Measurements from ENCODE around the gene PDE7B. TPM values are rescaled to one million over a fixed set of nuclear protein-coding genes. Genes with fewer than 3 reads are reported as not detected.

Gene PDE7B
- total RNA-seq, 1 donor from 2014 or later = 0.05 TPM

DNA sequence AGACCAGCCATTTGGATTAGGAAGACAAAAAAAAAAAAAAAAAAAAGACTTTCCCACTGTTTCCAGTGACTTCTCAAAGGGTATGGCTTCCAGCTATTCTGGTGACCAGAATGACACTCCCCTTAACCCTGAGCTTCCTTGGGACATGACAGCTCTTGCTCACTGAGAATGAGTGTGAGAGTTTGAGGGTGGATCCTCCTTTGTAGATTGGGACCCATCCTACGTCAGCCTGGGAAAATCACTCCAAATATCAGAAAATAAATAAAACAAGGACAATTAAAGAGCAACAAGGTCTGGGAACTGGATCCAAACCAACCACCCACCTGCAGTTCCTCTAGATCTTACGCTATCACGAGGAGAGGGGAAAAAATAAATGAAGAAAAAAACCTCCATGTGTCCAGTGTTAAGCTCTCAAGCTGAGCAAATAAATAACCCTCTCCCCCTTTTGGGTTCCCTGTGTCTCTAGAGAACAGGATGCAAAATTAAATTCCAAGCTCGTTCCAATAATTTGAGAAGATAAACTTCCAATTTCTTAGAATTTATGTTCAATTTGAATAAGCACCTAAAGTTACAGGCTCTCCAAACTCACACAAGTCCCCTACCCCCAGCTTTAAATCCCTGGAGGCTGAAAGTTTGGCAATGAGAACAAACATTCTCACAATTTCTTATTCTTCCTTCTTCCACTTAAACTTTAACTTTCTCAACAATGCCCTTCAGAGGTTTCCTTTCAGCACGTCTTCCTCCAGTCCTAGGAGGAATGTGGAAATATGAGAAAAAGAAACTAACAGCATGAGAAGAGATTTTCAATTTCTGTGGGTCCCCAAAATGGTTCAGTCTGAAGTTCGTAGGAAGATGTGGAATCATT is 228.4 kb downstream of the PDE7B start:
- TF ChIP-seq, protein P1, sequence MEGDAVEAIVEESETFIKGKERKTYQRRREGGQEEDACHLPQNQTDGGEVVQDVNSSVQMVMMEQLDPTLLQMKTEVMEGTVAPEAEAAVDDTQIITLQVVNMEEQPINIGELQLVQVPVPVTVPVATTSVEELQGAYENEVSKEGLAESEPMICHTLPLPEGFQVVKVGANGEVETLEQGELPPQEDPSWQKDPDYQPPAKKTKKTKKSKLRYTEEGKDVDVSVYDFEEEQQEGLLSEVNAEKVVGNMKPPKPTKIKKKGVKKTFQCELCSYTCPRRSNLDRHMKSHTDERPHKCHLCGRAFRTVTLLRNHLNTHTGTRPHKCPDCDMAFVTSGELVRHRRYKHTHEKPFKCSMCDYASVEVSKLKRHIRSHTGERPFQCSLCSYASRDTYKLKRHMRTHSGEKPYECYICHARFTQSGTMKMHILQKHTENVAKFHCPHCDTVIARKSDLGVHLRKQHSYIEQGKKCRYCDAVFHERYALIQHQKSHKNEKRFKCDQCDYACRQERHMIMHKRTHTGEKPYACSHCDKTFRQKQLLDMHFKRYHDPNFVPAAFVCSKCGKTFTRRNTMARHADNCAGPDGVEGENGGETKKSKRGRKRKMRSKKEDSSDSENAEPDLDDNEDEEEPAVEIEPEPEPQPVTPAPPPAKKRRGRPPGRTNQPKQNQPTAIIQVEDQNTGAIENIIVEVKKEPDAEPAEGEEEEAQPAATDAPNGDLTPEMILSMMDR (IDR thresholded peaks at IDR 0.05) = no peak
- Mint-ChIP-seq H3K27me3 (ENCODE audit: low read depth) (peaks cover 2% of the 10 kb centered on the region), H3K9me3 (ENCODE audit: low read depth) (no peaks in the 10 kb centered on the region), H3K4me3 (ENCODE audit: unreplicated experiment) (no peak overlapping the region), H3K27ac (ENCODE audit: unreplicated experiment) (no peak overlapping the region), H3K4me1 (ENCODE audit: low read depth) (no peaks in the 10 kb centered on the region), H3K36me3 (ENCODE audit: low read depth) (no peaks in the 10 kb centered on the region)
- DNase-seq (ENCODE audit: low spot score) = no peak

DNA sequence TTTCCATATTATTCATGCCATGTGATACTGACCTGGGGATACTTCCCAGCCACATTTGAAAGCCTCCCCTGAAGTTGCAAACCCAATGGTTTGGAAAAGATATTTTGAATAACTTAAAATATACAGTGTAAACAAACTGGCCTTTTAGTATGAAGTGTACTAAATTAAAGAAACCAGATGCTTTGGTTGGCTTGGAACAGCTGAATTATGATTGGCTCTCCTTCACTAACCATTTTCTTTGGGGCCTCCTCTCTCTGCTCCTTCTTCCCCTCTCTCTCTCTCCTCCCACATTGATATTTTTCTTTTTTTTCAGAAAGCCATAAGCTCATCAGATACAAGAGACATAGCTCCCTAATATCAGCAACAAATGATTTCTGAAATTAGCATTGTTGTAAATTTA is 232.0 kb downstream of the PDE7B start:
- H3K27me3 Mint-ChIP-seq (ENCODE audit: low read depth) = no peaks in the 10 kb centered on the region
- TF ChIP-seq, protein P1 (IDR thresholded peaks at IDR 0.05) = no peak
- no peaks in the 10 kb centered on the region for H3K4me1 Mint-ChIP-seq (ENCODE audit: low read depth)
- H3K36me3 Mint-ChIP-seq (ENCODE audit: low read depth) = no peaks in the 10 kb centered on the region
- H3K4me3 Mint-ChIP-seq (ENCODE audit: unreplicated experiment) = no peak overlapping the region
- no peak for DNase-seq (ENCODE audit: low spot score)
- no peak overlapping the region for H3K27ac Mint-ChIP-seq (ENCODE audit: unreplicated experiment)
- no peaks in the 10 kb centered on the region for H3K9me3 Mint-ChIP-seq (ENCODE audit: low read depth)

DNA sequence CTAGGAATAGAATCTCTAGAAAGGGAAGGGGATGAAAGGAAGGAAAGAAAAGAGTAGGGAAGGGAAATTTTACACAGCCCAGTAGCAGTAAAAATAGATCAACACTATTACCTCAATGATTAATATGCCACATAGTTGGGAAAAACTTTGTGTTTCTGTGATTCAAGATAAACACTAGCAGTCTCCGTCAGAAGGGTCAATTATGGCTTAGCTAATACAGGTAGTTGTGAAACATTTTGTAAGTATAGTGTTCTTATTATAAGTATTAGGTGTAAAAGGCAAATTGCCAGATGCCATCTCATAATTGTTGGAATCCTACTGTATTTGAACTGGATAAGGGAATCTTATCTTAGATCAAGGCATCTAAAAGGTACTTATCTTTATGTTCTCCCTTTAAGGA is 232.9 kb downstream of the PDE7B start:
- TF ChIP-seq, protein P1 (IDR thresholded peaks at IDR 0.05) = no peak
- Mint-ChIP-seq H3K27me3 (ENCODE audit: low read depth) (no peaks in the 10 kb centered on the region), H3K4me1 (ENCODE audit: low read depth) (no peaks in the 10 kb centered on the region), H3K4me3 (ENCODE audit: unreplicated experiment) (no peak overlapping the region), H3K27ac (ENCODE audit: unreplicated experiment) (no peak overlapping the region), H3K9me3 (ENCODE audit: low read depth) (no peaks in the 10 kb centered on the region), H3K36me3 (ENCODE audit: low read depth) (no peaks in the 10 kb centered on the region)
- no peak for DNase-seq (ENCODE audit: low spot score)

DNA sequence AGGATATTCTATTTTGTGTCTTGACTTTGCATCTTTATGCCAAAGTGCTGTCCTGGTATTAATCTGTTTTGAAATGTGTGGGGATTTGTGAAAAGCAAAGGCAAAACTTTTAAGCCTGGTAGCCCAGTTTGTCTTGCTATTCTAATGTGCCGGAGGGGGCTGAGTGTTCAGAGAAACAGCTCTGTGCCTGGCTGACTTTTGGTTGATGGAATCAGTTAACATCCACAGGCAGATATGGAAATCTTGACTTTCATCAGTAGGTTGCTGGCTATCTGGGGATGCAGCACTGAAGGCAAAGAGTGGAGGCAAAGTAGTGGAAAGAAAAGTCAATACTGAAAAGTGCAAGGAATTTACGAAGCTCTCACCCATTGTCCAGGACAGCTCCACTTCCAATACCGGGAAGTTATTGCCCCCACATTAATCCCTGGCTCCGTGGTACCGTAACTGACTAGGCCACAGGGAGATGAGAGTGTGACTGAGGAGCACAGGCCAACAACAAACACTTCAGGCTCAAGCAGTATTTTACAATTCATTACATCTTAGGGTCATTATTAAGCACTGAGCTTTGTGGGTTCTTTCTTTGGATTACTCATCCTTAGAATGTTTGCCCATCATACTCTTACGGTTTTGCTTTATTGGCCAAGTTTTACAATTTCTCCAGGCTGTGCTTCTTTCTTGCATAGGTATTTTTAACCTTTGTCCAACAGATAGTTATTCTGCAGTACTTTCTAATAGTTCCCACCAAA is 234.0 kb downstream of the PDE7B start:
- Mint-ChIP-seq H3K36me3 (ENCODE audit: low read depth) (no peaks in the 10 kb centered on the region), H3K4me3 (ENCODE audit: unreplicated experiment) (no peak overlapping the region), H3K4me1 (ENCODE audit: low read depth) (no peaks in the 10 kb centered on the region), H3K27ac (ENCODE audit: unreplicated experiment) (no peak overlapping the region), H3K27me3 (ENCODE audit: low read depth) (no peaks in the 10 kb centered on the region), H3K9me3 (ENCODE audit: low read depth) (no peaks in the 10 kb centered on the region)
- TF ChIP-seq, protein P1 (IDR thresholded peaks at IDR 0.05) = no peak
- no peak for DNase-seq (ENCODE audit: low spot score)

DNA sequence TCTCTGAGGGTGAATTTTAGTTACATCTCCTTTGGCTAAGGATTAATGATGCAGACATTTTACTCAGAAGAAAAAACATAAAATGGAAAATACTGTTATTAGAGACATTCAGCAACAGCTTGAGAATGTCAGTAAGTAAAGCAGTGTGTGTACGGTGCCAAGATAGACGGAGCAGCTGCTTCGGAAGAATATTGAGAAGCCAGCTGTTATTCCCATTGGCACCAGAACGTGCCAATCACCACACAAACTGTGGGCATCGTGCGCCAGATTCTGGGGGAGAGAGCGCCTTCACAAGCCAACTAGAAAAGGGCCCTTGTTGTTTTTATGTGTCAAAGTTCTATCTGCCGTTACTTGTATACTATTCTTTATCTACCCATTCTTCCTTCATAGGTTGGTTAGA is 235.2 kb downstream of the PDE7B start:
- H3K36me3 Mint-ChIP-seq (ENCODE audit: low read depth) = no peaks in the 10 kb centered on the region
- no peaks in the 10 kb centered on the region for H3K4me1 Mint-ChIP-seq (ENCODE audit: low read depth)
- DNase-seq (ENCODE audit: low spot score) = no peak
- no peak overlapping the region for H3K4me3 Mint-ChIP-seq (ENCODE audit: unreplicated experiment)
- TF ChIP-seq, protein P1 (IDR thresholded peaks at IDR 0.05) = no peak
- H3K27me3 Mint-ChIP-seq (ENCODE audit: low read depth) = no peaks in the 10 kb centered on the region
- no peaks in the 10 kb centered on the region for H3K9me3 Mint-ChIP-seq (ENCODE audit: low read depth)
- H3K27ac Mint-ChIP-seq (ENCODE audit: unreplicated experiment) = no peak overlapping the region
